LHCN-M2 (cell line): Measurements from ENCODE around the gene MTA2. TPM values are rescaled to one million over a fixed set of nuclear protein-coding genes. Genes with fewer than 3 reads are reported as not detected.
"Not testable (repeated sequence)": the region's sequence is repeated elsewhere in the genome, so short reads cannot be mapped to it uniquely, and the experiment has no call there.

Experiments
- DNase-seq: peaks from one replicate; pipeline ENCODE4 v3.0.0-alpha.2; 2012; ENCODE audit warnings: low read depth
- polyA plus RNA-seq: library from polyadenylated mRNA; unstranded; fragments of >200 nt; gene quantifications from one replicate; pipeline ENCODE4 v1.2.1, GENCODE V29; 2012; ENCODE audit warnings: missing spikeins
- total RNA-seq: library from RNA; depleted of rRNA; stranded (reverse); fragments of >200 nt; gene quantifications from 2 replicates; pipeline ENCODE4 v1.2.3, GENCODE V29; 2014; rRNA removed

MTA2 gene
- total RNA-seq, result 142 and 149 TPM in 2 replicates
- 66.8 TPM for polyA plus RNA-seq

DNA sequence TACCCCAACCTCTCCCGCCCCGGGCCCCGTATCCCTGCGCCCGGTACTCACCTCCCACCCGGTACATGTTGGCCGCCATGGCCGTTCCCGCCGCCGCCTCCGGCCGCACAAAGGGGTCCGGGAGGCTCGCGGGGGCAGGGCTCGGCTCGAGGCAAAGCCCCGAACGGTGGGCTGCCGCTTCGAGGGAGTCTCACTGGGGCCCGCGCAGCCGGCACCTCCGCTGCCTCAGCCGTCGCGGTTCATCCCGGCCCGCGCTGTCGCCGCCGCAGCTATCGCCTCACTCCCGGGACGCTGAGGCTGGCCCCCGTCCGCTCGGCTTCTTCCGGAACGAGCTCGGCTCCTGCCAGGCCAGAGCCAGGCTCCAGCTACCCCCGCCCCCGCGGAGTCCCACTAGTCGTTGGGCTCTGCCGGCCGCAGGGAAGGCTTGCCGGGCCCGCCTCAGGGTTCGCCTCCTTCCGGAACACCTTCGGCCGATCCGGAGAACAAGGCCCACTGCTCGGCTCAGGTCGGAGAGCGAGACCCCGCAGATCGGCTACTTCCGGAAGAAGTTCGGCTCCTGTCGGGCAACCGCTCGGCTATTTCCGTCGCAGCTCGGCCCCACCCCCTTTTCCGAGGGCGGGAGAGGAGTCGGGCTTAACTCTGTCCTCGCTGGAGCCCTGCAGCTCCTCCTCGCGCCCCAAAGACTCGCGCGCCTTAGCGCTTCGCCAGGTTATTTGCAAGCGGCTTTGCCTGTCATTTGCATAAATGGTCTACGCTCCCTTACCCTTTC is at the start of gene MTA2:
TSS of gene MTA2 (minus strand) at position 494 of the 769 bp plus-strand sequence. CDS start at position 79, 415 bp downstream.
- DNase-seq, result peak; percentile 96

DNA sequence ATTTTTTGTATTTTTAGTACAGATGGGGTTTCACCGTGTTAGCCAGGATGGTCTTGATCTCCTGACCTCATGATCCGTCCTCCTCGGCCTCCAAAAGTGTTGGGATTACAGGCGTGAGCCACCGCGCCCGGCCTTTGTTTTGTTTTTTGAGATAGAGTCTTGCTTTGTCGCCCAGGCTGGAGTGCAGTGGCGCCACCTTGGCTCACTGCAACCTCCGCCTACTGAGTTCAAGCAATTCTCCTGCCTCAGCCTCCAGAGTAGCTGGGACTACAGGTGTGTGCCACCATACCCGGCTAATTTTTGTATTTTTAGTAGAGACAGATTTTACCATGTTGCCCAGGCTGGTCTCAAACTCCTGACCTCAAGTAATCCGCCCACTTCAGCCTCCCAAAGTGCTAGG is 48.6 kb upstream of the MTA2 start:
- not testable (repeated sequence) for DNase-seq

- no peak for DNase-seq
Observed at GRCh38 chr11:62649486-62649885, 47.8 kb upstream of the MTA2 start.

DNA sequence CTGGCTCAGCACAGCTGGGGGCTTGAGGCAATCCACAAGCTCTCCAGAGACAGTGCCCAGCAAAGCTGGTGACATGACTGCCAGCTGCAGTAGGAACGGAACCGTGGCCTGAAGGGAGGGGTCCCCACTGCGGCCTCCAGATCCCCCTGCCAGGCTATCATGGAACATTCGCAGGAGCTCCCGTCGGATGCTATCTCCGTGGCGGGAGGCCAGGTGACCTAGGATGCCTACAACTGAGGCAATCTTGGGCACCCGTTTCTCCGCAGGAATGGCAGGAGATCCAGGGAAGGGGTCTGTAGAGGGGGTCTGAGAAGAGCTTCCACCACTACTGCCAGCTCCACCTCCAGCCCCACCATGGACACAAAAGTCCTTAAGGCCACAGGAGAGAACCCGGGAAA is 47.3 kb upstream of the MTA2 start:
- DNase-seq, result no peak

DNA sequence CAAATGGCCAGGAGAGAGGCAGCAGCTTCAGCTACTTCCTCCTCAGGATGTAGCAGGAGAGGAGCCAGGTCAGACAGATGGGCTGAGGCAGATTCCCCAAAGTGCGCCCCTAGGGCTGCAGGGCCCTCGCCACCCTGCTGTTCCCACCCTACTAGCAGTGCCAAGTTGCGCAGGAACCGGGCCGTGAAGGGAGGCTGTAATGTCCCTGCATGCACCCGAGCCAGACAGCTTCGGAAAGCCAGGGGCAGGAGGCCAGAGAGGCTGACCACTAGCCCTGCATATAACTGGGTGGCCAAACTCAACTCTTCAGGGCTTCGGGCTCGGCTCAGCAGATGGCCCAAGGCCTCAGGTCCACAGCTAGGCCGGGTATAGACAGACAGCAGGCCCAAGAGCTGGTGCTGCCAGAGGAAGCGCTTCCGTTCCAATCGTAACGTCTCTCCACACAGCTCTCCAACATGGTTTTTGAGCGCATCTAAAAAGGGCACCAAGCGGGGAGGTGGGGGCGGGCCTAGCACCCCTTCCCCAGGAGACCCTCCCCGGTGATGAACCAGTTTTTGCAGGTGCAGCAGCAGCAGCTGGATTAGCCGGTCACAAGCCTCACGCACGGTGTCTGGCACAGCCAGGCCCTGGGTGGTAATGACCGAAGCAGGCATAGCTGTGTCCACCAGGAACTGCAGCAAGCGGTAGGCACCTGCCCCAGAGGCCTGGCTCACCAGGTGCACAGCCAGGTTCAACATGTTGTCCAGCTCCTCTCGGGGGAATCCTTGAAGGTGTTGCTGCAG is 46.7 kb upstream of the MTA2 start:
- DNase-seq, result no peak

GRCh38 chr11:62647609-62648005 is 45.9 kb upstream of the MTA2 start:
- no peak for DNase-seq

- no peak for DNase-seq
Observed at GRCh38 chr11:62646825-62647608, 45.4 kb upstream of the MTA2 start.

GRCh38 chr11:62645946-62646824 is 44.5 kb upstream of the MTA2 start, which contains the start of gene GANAB:
TSS of gene GANAB (minus strand) at chr11:62646613. CDS start at chr11:62646599, 14 bp downstream.
- peak; percentile 97 for DNase-seq

DNA sequence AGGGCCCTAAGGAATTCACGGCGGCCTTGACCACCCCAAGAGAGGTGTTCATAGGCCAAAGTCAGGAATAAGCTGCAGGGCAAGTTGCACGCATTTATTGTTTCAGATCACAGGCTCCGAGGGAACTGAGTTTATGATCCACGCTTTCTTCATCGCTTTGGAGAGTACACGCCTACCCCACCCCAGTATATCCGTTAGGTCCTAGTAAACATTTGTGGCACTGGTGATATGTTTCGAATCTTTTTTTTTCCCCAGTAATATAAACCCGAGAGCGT is 43.9 kb upstream of the MTA2 start:
- DNase-seq, result no peak

GRCh38 chr11:62644220-62644619 is 42.6 kb upstream of the MTA2 start:
- no peak for DNase-seq

DNA sequence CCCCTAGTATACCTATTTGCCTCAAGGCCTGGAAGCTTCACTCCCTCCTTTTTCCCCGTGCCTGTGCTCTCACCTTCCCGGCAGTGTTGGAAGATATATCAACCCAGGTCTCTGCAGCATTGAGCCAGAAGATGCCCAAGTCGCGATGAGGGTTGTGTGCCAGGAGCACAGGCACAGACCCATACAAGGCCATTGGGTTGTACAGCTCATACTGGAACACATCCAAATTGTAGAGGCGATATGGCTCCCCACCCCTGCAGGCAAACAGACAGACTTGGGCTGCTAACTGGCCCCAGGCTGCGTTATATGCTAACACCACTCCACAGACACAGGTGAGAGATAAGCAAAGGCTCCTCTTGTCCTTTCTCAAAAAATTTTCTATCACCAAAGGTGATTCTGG is 30.8 kb upstream of the MTA2 start:
- no peak for DNase-seq

GRCh38 chr11:62627713-62628112 is 26.0 kb upstream of the MTA2 start:
- no peak for DNase-seq

GRCh38 chr11:62622476-62623089 is 20.9 kb upstream of the MTA2 start:
- no peak for DNase-seq

- DNase-seq, result peak; percentile 97
Observed at GRCh38 chr11:62621567-62622470, 20.2 kb upstream of the MTA2 start, which contains the start of gene B3GAT3. TSS of gene B3GAT3 (minus strand) at chr11:62621986. CDS start at chr11:62621947, 39 bp downstream.

DNA sequence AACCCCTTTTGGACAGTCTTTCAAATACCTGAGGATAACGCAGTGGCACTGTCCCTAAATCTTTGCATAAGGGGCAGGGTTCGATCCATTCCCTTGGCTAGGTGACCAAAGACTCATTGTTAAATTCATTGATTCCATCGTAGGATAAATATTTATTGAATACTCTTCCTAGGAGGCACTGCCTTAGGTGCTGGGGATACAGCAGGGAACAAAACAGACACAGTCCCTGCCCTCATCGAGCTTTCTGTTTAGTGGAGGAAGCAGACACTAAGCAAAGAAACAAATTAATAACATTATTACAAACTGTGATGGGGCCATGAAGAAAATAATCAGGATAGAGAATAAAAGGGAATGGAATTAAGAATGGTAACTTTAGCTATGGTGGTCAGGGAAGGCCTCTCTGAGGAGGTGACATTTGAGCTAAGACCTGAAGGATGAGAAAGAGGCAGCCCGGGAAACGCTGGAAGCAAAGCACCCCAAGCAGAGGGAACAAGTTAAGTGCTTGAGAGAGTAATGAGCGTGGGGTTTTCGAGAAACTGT is 19.4 kb upstream of the MTA2 start:
- DNase-seq, result no peak

- not testable (repeated sequence) for DNase-seq
Observed at GRCh38 chr11:62616957-62617356, 15.3 kb upstream of the MTA2 start.

DNA sequence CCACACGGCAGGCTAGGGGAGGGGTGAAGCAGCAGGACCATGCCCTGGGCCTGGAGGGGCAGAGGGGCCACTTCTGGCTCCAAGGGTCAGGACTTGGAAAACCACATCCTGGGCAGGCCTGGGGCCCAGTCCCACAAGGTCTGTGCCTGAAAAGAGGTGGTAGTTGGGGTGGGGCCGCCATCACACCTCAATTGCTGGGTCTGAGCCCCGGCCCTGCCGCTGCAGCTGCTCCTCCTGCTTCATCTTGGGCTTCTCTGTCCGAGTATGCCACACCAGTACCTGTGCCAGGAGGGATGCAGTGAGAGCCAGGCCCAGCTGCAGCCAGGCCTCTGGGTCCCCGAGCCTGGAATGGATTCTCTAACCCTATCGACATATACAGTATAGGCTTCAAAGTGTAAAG is 13.9 kb upstream of the MTA2 start:
- no peak for DNase-seq

DNA sequence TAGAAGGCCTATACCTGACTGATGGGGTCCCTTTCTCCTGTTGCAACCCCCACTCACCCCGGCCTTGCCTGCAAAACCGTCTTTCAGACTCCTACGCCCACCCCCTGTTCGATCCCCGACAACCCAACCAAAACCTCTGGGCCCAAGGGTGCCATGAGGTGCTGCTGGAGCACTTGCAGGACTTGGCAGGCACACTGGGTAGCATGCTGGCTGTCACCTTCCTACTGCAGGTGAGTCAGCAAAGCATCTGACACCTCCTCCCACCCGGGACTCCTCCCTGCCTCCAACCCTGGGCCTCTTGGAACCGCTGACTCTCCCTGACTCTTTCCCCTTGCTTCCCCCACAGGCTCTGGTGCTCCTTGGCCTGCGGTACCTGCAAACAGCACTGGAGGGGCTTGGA is 12.6 kb upstream of the MTA2 start:
- DNase-seq, result no peak

GRCh38 chr11:62613291-62613778 is 11.7 kb upstream of the MTA2 start:
- DNase-seq, result no peak
